GM19455 (cell line): ENCODE measurements around the gene NPPC.
"Not testable (repeated sequence)": the region's sequence is repeated elsewhere in the genome, so short reads cannot be mapped to it uniquely, and the experiment has no call there.

Experiments used
- ATAC-seq: cut with Tn5 transposase; IDR thresholded peaks from one replicate; pipeline ENCODE4 v1.9.1; 2021; ENCODE audit not compliant: unreplicated experiment

NPPC gene

GRCh38 chr2:231926180-231926741 lies at the start of gene NPPC:
Gene NPPC (minus strand): TSS chr2:231926396. CDS start chr2:231926249, 147 bp downstream.
- ATAC-seq: peak; percentile 80

DNA sequence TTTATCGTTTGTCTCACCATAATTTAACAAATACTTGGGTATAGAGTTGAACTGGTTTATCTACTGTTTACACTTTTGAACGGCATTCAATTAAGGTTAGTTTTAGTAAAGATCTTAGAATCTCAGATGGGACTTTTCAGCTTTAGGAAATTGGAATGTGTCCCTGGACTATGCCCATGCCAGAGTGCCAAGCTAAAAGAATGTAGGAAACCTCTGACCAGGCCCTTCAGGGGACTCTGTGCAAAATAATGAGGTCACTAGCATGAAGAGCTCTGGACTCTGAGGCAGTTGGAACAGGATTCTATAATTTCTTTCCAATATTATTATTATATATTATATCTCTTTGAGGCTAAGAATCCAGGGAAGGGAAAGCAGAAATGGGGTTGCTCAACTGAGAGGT lies 48.8 kb upstream of the NPPC start:
- no peak for ATAC-seq

- no peak for ATAC-seq
These were observed 44.3 kb upstream of the NPPC start for GRCh38 chr2:231970461-231970860.

DNA sequence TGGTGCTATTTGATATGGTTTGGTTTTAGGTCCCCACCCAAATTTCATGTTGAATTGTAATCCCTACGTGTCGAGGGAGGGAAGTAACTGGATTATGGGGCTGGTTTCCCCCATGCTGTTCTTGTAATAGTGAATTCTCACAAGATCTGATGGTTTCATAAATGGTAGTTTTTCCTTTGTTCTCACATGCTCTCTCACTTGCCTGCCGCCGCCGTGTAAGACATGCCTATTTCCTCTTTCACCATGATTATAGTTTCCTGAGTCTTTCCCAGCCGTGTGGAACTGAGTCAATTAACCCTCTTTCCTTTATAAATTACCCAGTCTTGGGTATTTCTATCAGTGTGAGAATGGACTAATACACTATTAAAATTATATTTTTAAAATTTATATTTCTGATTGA lies 42.6 kb upstream of the NPPC start:
- no peak for ATAC-seq

- no peak for ATAC-seq
These were observed 40.7 kb upstream of the NPPC start for GRCh38 chr2:231966886-231967285.

DNA sequence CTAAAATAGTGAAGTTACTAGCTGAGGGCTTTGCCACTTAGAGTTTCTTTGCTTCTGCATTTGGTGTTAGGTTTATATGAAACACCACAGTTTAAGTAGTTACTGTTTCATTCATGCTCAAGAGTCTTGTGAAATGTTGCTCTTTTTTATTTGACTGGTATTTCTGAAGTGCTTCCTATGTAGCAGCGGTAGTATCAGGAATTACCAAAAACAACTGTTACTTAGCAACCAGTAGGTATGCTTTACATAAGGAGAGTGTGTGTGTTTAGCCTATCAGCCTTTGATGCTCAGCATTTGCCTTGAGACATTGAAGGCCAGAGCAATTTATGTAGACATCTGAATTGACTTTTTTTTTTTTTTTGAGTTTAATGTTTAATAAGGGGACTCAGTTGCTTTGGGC lies 38.9 kb upstream of the NPPC start:
- ATAC-seq: no peak

GRCh38 chr2:231961349-231962166 lies 35.4 kb upstream of the NPPC start, which contains the start of gene DIS3L2:
Gene DIS3L2 (plus strand): TSS chr2:231961713. CDS start chr2:232014928, 53,215 bp downstream.
- peak; percentile 95 for ATAC-seq

DNA sequence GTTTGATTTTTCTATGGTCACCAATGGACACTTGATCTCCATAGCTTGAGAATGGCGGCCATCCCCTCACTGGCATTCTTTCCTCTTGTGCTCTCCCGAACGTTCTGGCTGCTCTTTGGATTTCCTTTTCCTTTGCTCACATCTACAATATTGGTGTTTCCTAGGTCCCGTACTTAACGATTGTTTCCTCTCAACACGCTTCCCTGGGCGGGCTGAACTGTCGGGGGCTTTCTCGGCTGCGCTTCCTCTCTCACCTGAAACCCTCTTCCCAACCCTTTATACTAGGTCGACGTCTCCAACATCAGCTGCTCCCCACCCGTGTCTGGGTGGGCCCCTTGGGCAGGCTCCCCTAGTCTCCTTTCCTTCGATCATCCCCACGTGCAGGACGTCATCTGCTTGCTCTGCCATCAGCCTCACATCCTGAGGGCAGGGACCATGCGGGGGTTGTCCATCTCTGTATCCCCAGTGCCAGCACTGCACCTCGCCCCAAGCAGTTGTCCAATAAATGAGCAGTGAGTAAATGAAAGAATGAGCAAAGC lies 34.7 kb upstream of the NPPC start:
- ATAC-seq: no peak

DNA sequence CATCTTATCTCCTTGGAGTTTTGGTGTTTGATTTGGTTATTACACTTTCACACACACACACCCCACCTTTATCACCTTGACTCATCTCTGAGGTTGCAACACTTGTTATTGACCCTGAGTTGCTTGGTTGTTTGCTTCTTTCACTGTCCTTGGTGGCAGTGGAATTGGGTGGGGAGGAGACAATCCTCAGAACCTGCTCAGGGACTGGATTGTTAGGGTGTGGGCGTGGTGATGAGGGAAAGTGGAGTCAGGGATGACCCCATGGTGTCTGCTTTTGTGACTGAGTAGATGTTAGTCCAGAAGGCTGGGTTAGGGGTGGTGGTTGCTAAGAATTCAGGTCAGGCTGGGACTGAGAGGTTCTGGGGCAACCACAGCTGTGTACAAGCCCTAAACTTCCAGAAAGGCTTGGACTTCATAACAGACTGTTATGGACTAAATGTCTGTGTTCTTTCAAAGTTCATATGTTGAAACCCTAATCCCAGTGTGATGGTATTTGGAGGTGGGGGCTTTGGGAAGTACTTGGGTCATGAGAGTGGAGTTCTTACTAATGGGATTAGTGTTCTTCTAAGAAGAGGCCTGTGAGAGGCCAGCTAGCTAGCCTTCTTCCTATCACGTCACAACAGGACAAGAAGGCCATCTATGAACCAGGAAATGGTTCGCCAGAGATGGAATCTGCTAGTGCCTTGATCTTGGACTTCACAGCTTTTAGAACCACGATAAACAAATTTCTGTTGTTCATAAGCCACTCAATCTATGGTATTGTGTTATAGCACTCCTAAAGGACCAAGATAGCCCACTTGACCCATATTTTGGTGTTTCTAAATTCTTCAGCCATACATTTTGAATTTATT lies 31.9 kb upstream of the NPPC start:
- ATAC-seq: no peak

GRCh38 chr2:231955758-231956472 lies 29.7 kb upstream of the NPPC start:
- no peak for ATAC-seq

- ATAC-seq: no peak
These were observed 25.3 kb upstream of the NPPC start for GRCh38 chr2:231951452-231952035.

DNA sequence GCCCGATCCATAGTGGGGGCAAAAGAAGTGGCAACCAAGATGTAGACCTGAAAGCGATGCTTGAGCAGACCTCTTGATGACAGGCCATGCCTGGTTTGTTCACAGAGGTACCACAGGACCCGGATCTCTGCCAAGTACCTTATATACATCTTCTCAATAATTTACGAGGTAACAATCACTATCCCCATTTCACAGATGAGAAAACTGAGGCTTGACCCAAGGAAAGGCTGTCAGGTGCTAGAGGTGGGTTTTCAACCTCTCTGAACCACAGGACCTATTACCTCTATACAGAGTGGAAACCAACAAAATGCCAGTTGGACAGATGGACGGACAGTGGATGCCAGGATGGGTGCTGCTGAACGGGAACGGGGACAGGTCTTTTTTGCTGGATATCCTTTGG lies 21.5 kb upstream of the NPPC start:
- ATAC-seq: no peak

DNA sequence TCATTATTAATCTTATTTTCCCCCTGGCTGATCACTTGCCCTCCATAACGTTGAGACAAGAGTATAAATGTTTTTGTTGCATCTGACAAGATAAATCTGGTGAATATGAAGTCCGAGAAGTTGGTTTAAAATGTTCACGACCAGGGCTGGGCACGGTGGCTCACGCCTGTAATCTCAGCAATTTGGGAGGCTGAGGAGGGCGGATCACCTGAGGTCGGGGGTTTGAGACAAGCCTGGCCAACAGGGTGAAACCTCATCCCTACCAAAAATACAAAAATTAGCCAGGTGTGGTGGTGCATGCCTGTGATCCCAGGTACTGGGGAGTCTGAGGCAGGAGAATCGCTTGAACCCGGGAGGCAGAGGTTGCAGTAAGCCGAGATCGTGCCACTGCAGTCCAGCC lies 20.9 kb upstream of the NPPC start:
- not testable (repeated sequence) for ATAC-seq

GRCh38 chr2:231946241-231946814 lies 20.1 kb upstream of the NPPC start:
- ATAC-seq: no peak

GRCh38 chr2:231942180-231942579 lies 16.0 kb upstream of the NPPC start:
- no peak for ATAC-seq

- no peak for ATAC-seq
These were observed 15.5 kb upstream of the NPPC start for GRCh38 chr2:231941673-231942072.

GRCh38 chr2:231940795-231941194 lies 14.6 kb upstream of the NPPC start:
- no peak for ATAC-seq

DNA sequence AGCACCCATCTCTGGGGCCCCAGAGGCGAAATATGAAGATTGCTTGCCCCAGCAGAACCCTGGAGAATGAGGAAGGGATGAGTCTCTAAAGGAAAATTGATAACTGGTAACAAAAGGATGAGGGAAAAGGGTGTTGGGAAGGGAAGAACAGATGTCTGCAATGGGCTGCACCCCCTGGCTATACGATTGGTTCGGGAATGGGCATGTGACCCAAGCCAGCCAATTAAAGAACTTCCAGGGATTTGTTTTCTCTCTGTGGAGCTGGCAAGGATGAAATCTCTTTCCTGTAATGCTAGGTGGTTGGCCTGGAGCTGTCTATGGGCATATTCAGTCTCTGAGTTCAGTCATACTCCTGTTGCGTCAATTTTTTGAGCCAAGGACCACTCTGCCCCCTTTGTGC lies 12.8 kb upstream of the NPPC start:
- no peak for ATAC-seq

DNA sequence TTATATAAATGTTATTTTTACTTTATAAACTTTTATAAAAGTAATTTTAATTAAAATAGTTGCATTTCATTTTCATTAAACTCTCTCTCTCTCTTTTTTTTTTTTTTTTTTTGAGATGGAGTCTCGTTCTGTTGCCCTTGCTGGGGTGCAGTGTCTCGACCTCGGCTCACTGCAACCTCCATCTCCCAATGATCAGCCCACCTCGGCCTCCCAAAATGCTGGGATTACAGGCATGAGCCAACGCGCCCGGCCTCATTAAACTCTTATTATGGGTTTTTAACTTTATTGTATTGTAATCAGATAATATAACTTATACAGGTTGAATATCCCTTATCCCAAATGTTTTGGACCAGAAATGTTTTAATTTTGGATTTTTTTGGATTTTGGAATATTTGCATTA lies 10.9 kb upstream of the NPPC start:
- no peak for ATAC-seq

- ATAC-seq: no peak
These were observed 10.3 kb upstream of the NPPC start for GRCh38 chr2:231936491-231936890.
